ENCODE results near the gene PGBD5. TPM values are rescaled to one million over a fixed set of nuclear protein-coding genes. Genes with fewer than 3 reads are reported as not detected.
A peak's percentile ranks its signal among the peaks of the same experiment; 100 is the strongest.

PGBD5 gene
- polyA plus RNA-seq, 1 donor, result 1.6 TPM

DNA sequence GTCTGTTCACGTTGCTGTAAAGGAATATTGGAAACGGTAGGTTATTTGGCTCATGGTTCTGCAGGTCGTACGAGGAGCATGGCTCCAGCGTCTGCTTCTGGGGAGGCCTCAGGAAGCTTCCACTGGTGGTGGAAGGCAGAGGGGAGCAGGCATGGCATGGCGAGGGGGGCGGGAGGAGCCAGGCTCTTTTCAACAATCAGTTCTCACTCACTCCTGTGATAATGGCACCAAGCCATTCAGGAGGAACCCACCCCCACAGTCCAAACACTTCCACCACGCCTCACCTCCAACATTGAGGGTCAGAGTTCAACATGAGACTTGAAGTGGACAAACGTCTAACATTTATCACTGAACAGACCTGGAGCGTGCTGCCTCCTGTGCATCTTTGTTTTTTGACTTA is 141.2 kb downstream of the PGBD5 start:
- WGBS (ENCODE audit: insufficient coverage, low lambda C conversion rate), result 0% methylated on average over 1 of the region's 10 CpGs
- Histone ChIP-seq H3K4me3 (ENCODE audit: low read length) (no peak overlapping the region), H3K9me3 (ENCODE audit: control insufficient read depth, low read depth, low read length) (no peaks in the 10 kb centered on the region), H3K27me3 (ENCODE audit: control insufficient read depth, insufficient read depth, low read length) (no peaks in the 10 kb centered on the region), H3K4me1 (ENCODE audit: control insufficient read depth, insufficient read depth, low read length) (peaks cover 25% of the 10 kb centered on the region), H3K36me3 (ENCODE audit: control insufficient read depth, insufficient read depth, low read length) (peaks cover 12% of the 10 kb centered on the region), H3K27ac (ENCODE audit: low read length) (no peak overlapping the region)
- no peak for DNase-seq

DNA sequence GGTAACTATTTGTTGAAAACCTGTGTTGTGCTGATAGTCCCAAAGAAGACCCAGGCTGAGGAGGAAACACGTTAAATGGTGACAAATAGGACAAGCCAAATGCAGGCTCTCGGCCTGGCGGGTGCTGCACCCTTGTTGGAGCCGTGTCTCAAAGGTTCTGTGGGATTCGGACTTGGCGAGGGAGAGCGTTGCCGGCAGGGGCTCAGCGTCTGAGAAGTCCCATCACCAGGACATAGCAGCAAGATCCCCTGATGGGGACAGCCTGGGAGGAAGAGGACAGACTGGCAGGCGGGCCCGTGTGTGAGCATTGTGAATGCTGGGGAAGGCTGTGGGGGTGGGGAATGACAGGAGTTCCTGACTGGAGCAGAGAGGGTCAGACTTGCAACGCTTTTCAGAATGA is 142.5 kb downstream of the PGBD5 start:
- no peak overlapping the region for H3K27ac ChIP-seq (ENCODE audit: low read length)
- DNase-seq, result no peak
- peaks cover 25% of the 10 kb centered on the region for H3K4me1 ChIP-seq (ENCODE audit: control insufficient read depth, insufficient read depth, low read length)
- no peak overlapping the region for H3K4me3 ChIP-seq (ENCODE audit: low read length)
- no peaks in the 10 kb centered on the region for H3K27me3 ChIP-seq (ENCODE audit: control insufficient read depth, insufficient read depth, low read length)
- no peaks in the 10 kb centered on the region for H3K9me3 ChIP-seq (ENCODE audit: control insufficient read depth, low read depth, low read length)
- no CpG with 5 or more reads among the region's 12 CpGs for WGBS (ENCODE audit: insufficient coverage, low lambda C conversion rate)
- H3K36me3 ChIP-seq (ENCODE audit: control insufficient read depth, insufficient read depth, low read length), result peaks cover 24% of the 10 kb centered on the region

DNA sequence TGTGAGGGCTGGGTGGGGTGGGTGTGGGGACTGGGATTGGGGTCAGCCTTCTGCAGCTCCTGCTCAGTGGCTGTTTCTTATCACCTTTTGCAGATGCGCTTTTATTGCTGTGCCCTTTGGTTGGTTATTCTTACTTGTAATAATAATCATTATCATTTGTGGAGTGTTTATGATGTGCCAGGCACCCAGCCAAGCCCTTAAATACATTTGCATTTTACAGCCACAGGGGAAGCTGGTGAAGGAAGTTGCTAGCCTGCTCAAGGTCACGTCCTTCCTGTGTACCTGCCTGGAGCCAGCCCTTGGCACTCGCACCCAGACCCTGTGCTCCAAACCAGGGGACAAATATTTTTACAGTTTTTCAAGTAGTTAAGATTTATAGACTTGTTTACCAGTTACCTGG is 144.0 kb downstream of the PGBD5 start:
- H3K36me3 ChIP-seq (ENCODE audit: control insufficient read depth, insufficient read depth, low read length), result peaks cover 25% of the 10 kb centered on the region
- DNase-seq, result peak; percentile 92 to 97

DNA sequence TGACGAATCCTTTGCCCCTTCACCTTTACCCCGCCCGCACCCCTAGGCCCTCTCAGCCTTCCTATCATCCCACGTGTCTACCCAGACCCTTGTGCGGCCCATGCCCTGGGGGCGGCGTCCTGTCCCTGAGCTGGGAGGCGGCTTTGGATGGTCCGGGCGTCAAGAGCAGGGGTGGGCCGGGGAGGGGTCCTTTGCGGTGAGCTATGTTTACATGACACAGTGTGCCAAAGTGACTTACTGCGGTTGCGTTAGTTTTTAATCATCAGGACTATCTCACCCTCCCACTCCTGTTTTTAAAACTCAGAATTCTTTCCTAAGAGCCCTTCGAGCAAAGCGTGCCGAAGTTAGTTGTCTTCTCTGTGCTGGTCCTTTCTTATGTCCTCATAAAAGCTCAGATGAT is 144.6 kb downstream of the PGBD5 start:
- peak; percentile 32 to 75 for DNase-seq
- Histone ChIP-seq H3K4me1 (ENCODE audit: control insufficient read depth, insufficient read depth, low read length) (peaks cover 25% of the 10 kb centered on the region), H3K27me3 (ENCODE audit: control insufficient read depth, insufficient read depth, low read length) (no peaks in the 10 kb centered on the region), H3K9me3 (ENCODE audit: control insufficient read depth, low read depth, low read length) (no peaks in the 10 kb centered on the region), H3K27ac (ENCODE audit: low read length) (peak overlapping the region; percentile 55), H3K36me3 (ENCODE audit: control insufficient read depth, insufficient read depth, low read length) (peaks cover 26% of the 10 kb centered on the region), H3K4me3 (ENCODE audit: low read length) (no peak overlapping the region)
- 20% methylated on average over 2 of the region's 17 CpGs for WGBS (ENCODE audit: insufficient coverage, low lambda C conversion rate)

More for the DNA sequence above, 144.0 kb downstream of the PGBD5 start:
- no CpG with 5 or more reads among the region's 3 CpGs for WGBS (ENCODE audit: insufficient coverage, low lambda C conversion rate)
- peak overlapping the region; percentile 78 for H3K27ac ChIP-seq (ENCODE audit: low read length)
- no peaks in the 10 kb centered on the region for H3K9me3 ChIP-seq (ENCODE audit: control insufficient read depth, low read depth, low read length)
- peaks cover 25% of the 10 kb centered on the region for H3K4me1 ChIP-seq (ENCODE audit: control insufficient read depth, insufficient read depth, low read length)
- no peak overlapping the region for H3K4me3 ChIP-seq (ENCODE audit: low read length)
- H3K27me3 ChIP-seq (ENCODE audit: control insufficient read depth, insufficient read depth, low read length), result no peaks in the 10 kb centered on the region

DNA sequence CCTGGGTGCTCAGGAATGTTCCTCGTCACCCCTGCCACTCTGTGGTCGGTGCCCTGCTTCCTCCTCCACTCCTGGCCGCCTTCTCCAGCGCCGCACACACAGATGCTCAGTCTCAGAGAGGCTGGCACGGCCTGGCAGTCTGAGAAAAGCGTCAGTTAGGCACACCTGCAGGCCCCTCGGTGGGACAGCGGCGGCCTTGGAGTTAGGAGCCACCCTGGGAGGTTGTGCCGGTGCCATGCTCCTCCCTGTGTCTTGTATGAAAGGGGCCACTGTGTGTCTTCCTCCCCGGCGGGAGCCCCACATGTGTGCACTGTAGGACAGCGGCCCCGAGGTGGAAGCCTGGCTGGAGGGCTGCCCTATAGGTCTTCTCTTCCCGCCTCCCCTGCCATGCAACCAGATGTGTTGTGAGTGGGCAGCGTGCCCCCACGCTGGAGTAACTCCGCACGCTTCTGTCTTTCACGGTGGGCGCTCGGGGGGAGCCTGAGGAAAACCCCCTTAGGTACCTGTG is 145.2 kb downstream of the PGBD5 start:
- WGBS (ENCODE audit: insufficient coverage, low lambda C conversion rate), result no CpG with 5 or more reads among the region's 23 CpGs
- DNase-seq, result peak in 1 of 2 donors; percentile 32

DNA sequence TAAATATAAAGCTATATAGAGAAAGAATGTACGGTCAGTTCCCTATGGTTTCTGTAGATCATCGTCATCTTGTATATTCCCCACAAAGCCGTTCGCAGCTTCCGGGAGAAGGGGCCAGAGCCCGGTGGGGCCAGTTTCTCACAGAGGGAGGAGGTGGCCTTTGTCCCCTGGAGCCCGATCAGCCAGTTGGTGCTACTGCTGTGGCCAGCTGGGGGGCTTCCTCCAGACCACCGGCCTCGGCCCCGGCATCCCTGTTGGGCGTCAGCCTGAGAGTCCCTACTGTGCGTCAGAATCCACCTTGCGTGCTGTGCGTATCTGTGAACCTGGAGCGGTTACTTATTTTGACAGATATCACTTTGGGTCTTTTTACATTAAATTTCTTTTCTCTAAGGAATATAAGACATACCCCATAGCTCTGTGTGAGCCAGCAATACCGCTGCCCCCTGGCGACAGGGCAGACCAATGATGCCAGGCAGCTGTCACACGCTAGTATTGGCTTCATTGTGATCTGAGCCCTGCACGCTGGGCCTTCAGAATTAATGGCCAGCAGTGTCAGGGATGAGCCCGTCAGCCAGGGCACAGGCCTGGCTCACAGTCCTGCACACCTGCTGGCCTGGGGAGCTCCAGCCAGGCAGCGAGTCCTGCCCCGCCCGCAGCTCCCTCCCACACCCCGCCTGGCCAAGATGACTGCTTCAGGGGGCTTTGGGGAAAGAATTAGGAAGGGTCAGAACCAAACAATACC is 145.9 kb downstream of the PGBD5 start:
- Histone ChIP-seq H3K4me3 (ENCODE audit: low read length) (no peak overlapping the region), H3K9me3 (ENCODE audit: control insufficient read depth, low read depth, low read length) (no peaks in the 10 kb centered on the region), H3K27me3 (ENCODE audit: control insufficient read depth, insufficient read depth, low read length) (no peaks in the 10 kb centered on the region), H3K27ac (ENCODE audit: low read length) (peak overlapping the region; percentile 55), H3K36me3 (ENCODE audit: control insufficient read depth, insufficient read depth, low read length) (peaks cover 32% of the 10 kb centered on the region), H3K4me1 (ENCODE audit: control insufficient read depth, insufficient read depth, low read length) (peaks cover 25% of the 10 kb centered on the region)
- no CpG with 5 or more reads among the region's 24 CpGs for WGBS (ENCODE audit: insufficient coverage, low lambda C conversion rate)
- DNase-seq, result no peak

More for the DNA sequence above, 145.2 kb downstream of the PGBD5 start:
- Histone ChIP-seq H3K36me3 (ENCODE audit: control insufficient read depth, insufficient read depth, low read length) (peaks cover 32% of the 10 kb centered on the region), H3K4me3 (ENCODE audit: low read length) (no peak overlapping the region), H3K4me1 (ENCODE audit: control insufficient read depth, insufficient read depth, low read length) (peaks cover 25% of the 10 kb centered on the region), H3K27me3 (ENCODE audit: control insufficient read depth, insufficient read depth, low read length) (no peaks in the 10 kb centered on the region), H3K27ac (ENCODE audit: low read length) (peak overlapping the region; percentile 55), H3K9me3 (ENCODE audit: control insufficient read depth, low read depth, low read length) (no peaks in the 10 kb centered on the region)

- Histone ChIP-seq H3K4me1 (ENCODE audit: control insufficient read depth, insufficient read depth, low read length) (peaks cover 25% of the 10 kb centered on the region), H3K27ac (ENCODE audit: low read length) (no peak overlapping the region), H3K4me3 (ENCODE audit: low read length) (no peak overlapping the region), H3K27me3 (ENCODE audit: control insufficient read depth, insufficient read depth, low read length) (no peaks in the 10 kb centered on the region), H3K9me3 (ENCODE audit: control insufficient read depth, low read depth, low read length) (no peaks in the 10 kb centered on the region), H3K36me3 (ENCODE audit: control insufficient read depth, insufficient read depth, low read length) (peaks cover 32% of the 10 kb centered on the region)
- no peak for DNase-seq
- 100% methylated on average over 1 of the region's 24 CpGs for WGBS (ENCODE audit: insufficient coverage, low lambda C conversion rate)
Measured at GRCh38 chr1:230279583-230279945, 146.6 kb downstream of the PGBD5 start.

DNA sequence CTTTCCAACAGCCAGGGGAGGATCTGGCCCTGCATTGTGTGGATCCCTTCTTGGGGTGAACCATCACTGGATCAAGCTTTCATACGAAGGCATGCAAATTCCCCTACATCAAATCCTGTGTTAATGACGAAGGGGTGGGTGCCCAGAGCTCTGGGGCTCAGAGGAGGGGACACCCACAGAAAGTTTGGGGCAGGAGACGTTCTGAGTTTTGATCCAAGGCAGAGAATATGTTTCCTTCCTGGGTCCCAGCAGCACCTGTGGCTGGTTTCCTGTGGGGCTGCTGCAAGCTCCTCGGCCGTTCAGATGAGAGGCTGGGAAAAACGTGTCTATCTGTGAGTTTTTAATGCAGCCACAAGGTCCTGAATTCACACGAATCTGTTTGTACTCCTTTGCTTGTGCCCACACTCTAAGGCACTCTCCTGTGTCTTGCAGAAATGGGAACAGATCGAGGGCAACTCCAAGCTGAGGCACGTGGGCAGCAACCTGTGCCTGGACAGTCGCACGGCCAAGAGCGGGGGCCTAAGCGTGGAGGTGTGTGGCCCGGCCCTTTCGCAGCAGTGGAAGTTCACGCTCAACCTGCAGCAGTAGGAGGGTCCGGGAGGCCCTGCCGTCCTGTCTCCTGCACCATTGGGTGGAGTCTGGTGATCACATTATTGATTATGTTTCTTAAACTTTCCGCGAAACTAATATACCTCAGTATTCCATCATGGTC is 147.1 kb downstream of the PGBD5 start:
- Histone ChIP-seq H3K4me3 (ENCODE audit: low read length) (no peak overlapping the region), H3K9me3 (ENCODE audit: control insufficient read depth, low read depth, low read length) (no peaks in the 10 kb centered on the region), H3K4me1 (ENCODE audit: control insufficient read depth, insufficient read depth, low read length) (peaks cover 25% of the 10 kb centered on the region), H3K36me3 (ENCODE audit: control insufficient read depth, insufficient read depth, low read length) (peaks cover 33% of the 10 kb centered on the region), H3K27me3 (ENCODE audit: control insufficient read depth, insufficient read depth, low read length) (no peaks in the 10 kb centered on the region), H3K27ac (ENCODE audit: low read length) (no peak overlapping the region)
- WGBS (ENCODE audit: insufficient coverage, low lambda C conversion rate), result no CpG with 5 or more reads among the region's 20 CpGs
- DNase-seq, result no peak

- Histone ChIP-seq H3K36me3 (ENCODE audit: control insufficient read depth, insufficient read depth, low read length) (peaks cover 33% of the 10 kb centered on the region), H3K9me3 (ENCODE audit: control insufficient read depth, low read depth, low read length) (no peaks in the 10 kb centered on the region), H3K27ac (ENCODE audit: low read length) (no peak overlapping the region), H3K27me3 (ENCODE audit: control insufficient read depth, insufficient read depth, low read length) (no peaks in the 10 kb centered on the region), H3K4me1 (ENCODE audit: control insufficient read depth, insufficient read depth, low read length) (peaks cover 25% of the 10 kb centered on the region), H3K4me3 (ENCODE audit: low read length) (no peak overlapping the region)
- no CpG with 5 or more reads among the region's 7 CpGs for WGBS (ENCODE audit: insufficient coverage, low lambda C conversion rate)
- no peak for DNase-seq
Measured at GRCh38 chr1:230278376-230278775, 147.8 kb downstream of the PGBD5 start.

GRCh38 chr1:230277201-230278025 is 148.7 kb downstream of the PGBD5 start:
- Histone ChIP-seq H3K27ac (ENCODE audit: low read length) (no peak overlapping the region), H3K4me1 (ENCODE audit: control insufficient read depth, insufficient read depth, low read length) (peaks cover 21% of the 10 kb centered on the region), H3K27me3 (ENCODE audit: control insufficient read depth, insufficient read depth, low read length) (no peaks in the 10 kb centered on the region), H3K36me3 (ENCODE audit: control insufficient read depth, insufficient read depth, low read length) (peaks cover 33% of the 10 kb centered on the region), H3K9me3 (ENCODE audit: control insufficient read depth, low read depth, low read length) (no peaks in the 10 kb centered on the region), H3K4me3 (ENCODE audit: low read length) (no peak overlapping the region)
- WGBS (ENCODE audit: insufficient coverage, low lambda C conversion rate), result 60% methylated on average over 4 of the region's 15 CpGs
- DNase-seq, result peak in 1 of 2 donors; percentile 27
